GM12865 (cell line): Measurements from ENCODE around the gene DNAH10.

Source experiments
- DNase-seq: peaks from one replicate; pipeline ENCODE4 v3.0.0; 2010; ENCODE audit warnings: low read depth
- H3K4me3 ChIP-seq: 2 replicates; pipeline ENCODE4 v1.5.1; 2011; ENCODE audit warnings: mild to moderate bottlenecking, low read depth, low read length, control low read depth
- TF ChIP-seq, protein P1 (sequence below): IDR thresholded peaks from 2 replicates; pipeline ENCODE4 v1.5.1; 2011; ENCODE audit warnings: low read length, control low read depth, low read depth, inconsistent platforms; ENCODE audit not compliant: insufficient read depth; ENCODE audit errors: missing control alignments

The DNAH10 gene

GRCh38 chr12:123868791-123869190, 106.7 kb downstream of the DNAH10 start:
- TF ChIP-seq, protein P1, sequence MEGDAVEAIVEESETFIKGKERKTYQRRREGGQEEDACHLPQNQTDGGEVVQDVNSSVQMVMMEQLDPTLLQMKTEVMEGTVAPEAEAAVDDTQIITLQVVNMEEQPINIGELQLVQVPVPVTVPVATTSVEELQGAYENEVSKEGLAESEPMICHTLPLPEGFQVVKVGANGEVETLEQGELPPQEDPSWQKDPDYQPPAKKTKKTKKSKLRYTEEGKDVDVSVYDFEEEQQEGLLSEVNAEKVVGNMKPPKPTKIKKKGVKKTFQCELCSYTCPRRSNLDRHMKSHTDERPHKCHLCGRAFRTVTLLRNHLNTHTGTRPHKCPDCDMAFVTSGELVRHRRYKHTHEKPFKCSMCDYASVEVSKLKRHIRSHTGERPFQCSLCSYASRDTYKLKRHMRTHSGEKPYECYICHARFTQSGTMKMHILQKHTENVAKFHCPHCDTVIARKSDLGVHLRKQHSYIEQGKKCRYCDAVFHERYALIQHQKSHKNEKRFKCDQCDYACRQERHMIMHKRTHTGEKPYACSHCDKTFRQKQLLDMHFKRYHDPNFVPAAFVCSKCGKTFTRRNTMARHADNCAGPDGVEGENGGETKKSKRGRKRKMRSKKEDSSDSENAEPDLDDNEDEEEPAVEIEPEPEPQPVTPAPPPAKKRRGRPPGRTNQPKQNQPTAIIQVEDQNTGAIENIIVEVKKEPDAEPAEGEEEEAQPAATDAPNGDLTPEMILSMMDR: no peak
- H3K4me3 ChIP-seq: no peak overlapping the region
- DNase-seq: no peak

- no peak for DNase-seq
- TF ChIP-seq, protein P1: no peak
These were observed 111.7 kb downstream of the DNAH10 start for GRCh38 chr12:123873793-123874192.

GRCh38 chr12:123877968-123878367, 115.9 kb downstream of the DNAH10 start:
- TF ChIP-seq, protein P1: no peak
- no peak overlapping the region for H3K4me3 ChIP-seq
- no peak for DNase-seq

More at GRCh38 chr12:123873793-123874192, 111.7 kb downstream of the DNAH10 start:
- H3K4me3 ChIP-seq: no peak overlapping the region

- H3K4me3 ChIP-seq: no peak overlapping the region
- no peak for DNase-seq
- TF ChIP-seq, protein P1: no peak
These were observed 117.0 kb downstream of the DNAH10 start for GRCh38 chr12:123879101-123879500.

GRCh38 chr12:123879691-123880090, 117.6 kb downstream of the DNAH10 start:
- H3K4me3 ChIP-seq: no peak overlapping the region
- TF ChIP-seq, protein P1: no peak
- DNase-seq: no peak

GRCh38 chr12:123882161-123882705, 120.1 kb downstream of the DNAH10 start:
- TF ChIP-seq, protein P1: no peak
- no peak overlapping the region for H3K4me3 ChIP-seq
- DNase-seq: no peak

DNA sequence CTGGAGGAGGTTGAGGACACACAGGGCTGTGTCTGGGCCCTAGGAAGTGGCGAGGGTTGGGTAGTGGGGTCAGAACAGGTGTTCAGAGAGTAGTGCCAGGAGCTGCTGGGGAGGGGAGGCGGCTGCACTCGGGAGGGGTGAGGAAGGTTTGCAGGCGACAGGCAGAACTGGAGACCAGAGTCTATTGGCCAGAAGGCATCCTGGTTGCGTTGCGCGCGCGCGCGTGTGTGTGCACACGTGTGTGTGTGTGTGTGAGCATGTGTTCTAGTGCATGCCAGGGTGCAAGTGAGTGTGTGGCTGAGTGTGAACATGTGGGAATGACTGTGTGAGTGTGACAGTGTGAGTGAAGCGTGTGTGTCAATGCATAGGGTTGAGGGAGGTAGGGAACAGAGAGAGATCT, 124.2 kb downstream of the DNAH10 start:
- DNase-seq: no peak
- no peak overlapping the region for H3K4me3 ChIP-seq
- TF ChIP-seq, protein P1: no peak
